HG03354 (cell line): ENCODE measurements around the gene FAM43A.

ENCODE experiments used
- ATAC-seq: cut with Tn5 transposase; IDR thresholded peaks from one replicate; pipeline ENCODE4 v1.9.1; 2021; ENCODE audit warnings: mild to moderate bottlenecking; ENCODE audit not compliant: unreplicated experiment, poor library complexity, severe bottlenecking

The FAM43A gene

GRCh38 chr3:194685718-194686413 is at the start of gene FAM43A:
TSS of gene FAM43A (plus strand) at chr3:194685883. CDS start at chr3:194686827, 944 bp downstream.
- peak; percentile 41 for ATAC-seq

- no peak for ATAC-seq
Observed at GRCh38 chr3:194637066-194637465, 48.6 kb upstream of the FAM43A start.

DNA sequence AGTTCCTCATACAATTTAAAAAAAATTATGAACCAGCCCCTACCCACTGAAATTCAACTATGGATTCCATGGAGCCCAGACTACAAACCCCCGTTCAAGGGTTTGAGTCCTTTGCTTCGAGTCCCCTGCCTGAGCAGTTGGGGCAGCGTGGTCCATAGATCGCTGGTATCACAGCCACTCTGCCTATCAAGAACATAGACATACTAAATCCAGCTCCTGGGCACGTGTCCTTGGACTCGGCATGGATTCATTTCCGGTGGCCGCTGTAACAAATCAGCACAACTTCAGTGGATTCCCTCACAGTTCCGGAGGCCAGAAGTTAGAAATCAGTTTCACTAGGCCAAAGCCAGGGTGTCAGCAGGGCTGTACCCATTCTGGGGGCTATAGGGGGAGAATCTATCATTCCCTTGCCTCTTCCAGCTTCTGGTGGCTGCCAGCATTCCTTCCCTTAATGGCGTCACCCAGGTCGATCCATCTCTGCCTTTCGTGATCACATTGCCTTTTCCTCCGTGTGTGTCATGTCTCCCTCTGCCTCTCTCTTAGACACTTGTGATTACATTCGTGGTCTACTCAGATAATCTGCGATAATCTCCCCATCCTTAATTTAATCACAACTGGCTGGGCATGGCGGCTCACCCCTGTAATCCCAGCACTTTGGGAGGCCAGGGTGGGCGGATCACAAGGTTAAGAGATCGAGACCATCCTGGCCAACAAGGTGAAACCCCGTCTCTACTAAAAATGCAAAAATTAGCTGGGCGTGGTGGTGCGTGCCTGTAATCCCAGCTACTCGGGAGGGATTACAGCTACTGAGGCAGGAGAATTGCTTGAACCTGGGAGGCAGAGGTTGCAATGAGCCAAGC is 47.9 kb upstream of the FAM43A start:
- ATAC-seq, result no peak

DNA sequence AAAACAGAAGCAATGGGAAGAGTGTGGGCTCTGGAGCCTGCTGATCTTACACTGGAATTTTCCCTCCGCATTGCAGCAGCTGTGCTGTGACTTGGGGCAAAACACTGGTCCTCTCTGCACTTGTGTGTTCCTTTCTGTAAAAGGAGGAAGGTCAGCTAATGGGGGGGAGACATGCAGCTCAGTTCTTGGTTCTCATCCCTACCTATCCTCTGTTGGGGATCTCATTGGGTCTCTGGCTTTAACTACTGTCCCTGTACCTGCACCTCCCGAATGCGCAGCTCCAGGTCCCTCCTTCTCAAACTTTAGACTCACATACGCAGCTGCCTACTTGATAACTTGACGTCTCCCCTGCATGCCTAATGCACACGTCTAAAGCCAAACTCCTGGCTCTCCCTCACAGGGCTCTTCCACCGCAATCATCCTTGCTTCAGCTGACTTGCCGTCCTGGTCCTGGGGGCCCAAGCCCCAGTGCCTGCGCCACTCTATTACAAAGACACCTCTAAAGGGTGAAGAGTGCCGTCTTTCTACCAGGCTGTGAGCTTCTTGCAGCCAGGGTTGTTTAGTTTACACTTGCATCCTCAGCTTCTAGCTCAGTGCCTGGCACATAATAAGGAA is 46.6 kb upstream of the FAM43A start:
- no peak for ATAC-seq

GRCh38 chr3:194640829-194641228 is 44.9 kb upstream of the FAM43A start:
- peak; percentile 51 for ATAC-seq

DNA sequence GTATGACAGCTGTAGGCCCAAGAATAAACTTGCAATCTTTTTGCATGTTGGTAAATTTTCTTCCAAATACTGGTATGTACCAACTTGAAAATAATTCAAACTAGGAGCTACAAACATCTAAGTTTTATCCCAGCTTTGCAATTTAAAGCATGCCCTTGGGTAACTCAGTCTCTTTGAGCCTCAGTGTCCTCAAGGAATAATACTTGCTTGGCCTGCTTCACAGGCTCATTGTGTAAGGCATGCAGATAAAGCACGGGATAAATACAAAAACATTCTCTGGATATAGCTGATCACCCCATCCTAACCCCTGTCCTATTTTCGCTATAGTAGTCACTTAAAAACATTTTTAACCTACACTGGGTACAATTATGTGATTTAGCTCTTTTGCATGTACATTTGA is 42.9 kb upstream of the FAM43A start:
- no peak for ATAC-seq

- no peak for ATAC-seq
Observed at GRCh38 chr3:194647747-194648146, 37.9 kb upstream of the FAM43A start.

- peak; percentile 52 for ATAC-seq
Observed at GRCh38 chr3:194654443-194654842, 31.2 kb upstream of the FAM43A start.

DNA sequence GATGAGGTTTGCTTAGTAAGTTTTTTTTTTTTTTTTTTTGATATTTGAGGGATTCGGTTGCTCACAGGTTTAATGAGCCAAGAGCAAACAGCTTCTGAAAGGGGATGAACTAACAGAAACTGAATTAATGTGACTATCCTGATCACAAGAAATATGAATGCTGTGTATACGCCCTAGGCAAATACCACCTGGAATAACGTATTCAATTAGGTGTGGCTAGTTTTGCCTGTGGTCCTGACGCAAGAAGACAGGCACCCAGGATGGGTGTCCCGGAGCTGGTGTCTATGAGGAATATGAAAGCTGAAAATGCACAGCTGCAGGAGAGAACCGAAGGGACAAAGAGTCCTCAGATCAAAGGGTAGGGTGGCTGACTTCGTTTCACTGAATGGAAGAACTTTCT is 28.2 kb upstream of the FAM43A start:
- ATAC-seq, result no peak

DNA sequence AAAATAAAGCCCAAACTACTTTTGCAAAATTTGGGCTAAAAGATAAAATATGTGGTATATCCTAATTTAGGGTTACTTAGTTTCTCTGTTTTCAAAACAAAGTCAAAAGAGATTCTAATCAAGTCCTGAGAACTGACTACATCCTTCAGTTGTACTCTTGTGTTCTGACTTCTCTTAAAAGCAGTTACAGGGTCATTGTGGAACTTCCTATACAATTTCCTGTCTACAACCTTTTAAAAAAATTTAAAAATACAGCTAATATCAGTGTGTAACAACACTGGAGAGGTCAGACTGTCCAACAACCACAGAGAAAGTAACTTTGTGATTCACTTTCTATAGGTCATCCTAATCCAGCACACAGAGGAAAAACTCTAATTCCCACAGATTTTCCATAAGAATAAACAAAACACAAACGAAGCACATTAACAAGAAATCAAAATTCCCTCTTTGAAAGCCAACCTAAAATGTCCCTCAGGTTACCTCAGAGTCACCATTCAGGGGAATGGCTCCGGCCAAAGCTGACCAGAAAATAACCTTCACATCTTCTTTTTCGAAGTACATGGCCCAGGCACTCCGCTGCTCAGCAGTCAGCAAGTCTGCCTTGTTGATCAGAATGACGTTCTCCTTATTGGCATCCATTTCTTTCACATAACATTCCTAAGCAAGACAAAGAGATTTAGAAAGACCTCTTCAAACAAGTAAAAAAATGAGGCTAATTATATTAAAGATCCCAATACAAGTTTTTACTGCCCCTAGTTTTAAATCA is 27.0 kb upstream of the FAM43A start:
- ATAC-seq, result no peak

GRCh38 chr3:194659778-194660177 is 25.9 kb upstream of the FAM43A start:
- no peak for ATAC-seq

- ATAC-seq, result no peak
Observed at GRCh38 chr3:194661374-194661773, 24.3 kb upstream of the FAM43A start.

DNA sequence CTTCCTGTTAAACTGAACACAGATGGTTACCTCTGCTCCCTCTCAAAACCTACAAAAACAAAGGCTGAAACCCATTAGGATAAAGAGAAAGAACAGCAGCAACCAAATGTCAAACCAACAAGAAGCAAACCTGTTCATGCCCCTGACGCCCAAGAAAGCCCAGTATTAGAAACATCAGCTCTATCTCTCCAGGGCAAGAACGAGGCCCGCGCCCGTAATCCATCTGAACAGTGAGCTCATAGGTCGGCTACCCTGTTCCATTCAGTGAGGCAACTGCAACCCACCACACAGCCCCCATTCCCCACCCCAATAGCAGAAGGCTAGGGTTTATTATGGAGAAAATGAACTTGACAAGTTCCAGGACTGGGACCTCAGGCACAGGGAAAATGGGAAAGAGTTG is 23.7 kb upstream of the FAM43A start:
- ATAC-seq, result no peak

- no peak for ATAC-seq
Observed at GRCh38 chr3:194664857-194665256, 20.8 kb upstream of the FAM43A start.

GRCh38 chr3:194667363-194667762 is 18.3 kb upstream of the FAM43A start:
- ATAC-seq, result no peak

GRCh38 chr3:194671511-194671899 is 14.2 kb upstream of the FAM43A start:
- no peak for ATAC-seq

- ATAC-seq, result peak; percentile 90
Observed at GRCh38 chr3:194671900-194672808, 13.5 kb upstream of the FAM43A start, which contains the start of gene LSG1. TSS of gene LSG1 (minus strand) at chr3:194672191. CDS start at chr3:194672162, 29 bp downstream.

DNA sequence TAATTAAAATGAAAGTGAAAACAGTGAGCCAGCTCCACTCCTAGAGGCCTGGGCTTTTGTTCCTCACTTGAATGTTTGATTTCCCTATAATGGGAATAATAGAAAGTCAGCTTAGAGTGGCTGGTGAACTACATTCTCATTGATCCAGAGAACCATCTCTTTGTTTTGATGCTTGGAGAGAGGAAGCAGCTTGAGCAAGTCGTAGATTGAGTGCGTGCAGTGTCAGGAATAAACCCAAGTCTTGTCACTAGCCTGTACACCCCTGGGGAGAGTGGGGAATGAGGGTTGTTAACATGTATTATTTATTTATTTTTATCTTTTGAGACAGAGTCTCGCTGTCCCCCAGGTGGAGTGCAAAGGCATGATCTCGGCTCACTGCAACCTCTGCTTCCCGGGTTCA is 12.8 kb upstream of the FAM43A start:
- ATAC-seq, result no peak

DNA sequence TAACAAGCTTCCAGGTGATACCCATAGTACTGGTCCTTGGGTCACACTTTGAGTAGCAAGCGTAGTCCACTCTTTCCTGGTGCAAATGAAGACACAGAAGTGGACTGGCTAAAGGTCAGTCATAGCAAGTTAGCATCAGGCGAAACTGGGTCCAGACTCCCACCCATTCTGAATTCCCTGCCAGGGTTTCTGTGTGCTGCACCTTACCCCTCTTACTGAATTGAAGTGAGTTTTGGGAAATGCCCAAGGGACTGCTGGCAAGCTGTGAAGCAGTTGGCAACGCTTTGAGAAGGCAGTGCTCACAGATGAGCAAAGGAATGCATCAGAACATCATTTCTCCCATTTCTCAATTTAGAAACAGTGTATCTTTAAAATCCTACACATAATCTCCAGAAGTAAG is 11.9 kb upstream of the FAM43A start:
- no peak for ATAC-seq
